ENCODE results near the gene PNMA8C.

DNA sequence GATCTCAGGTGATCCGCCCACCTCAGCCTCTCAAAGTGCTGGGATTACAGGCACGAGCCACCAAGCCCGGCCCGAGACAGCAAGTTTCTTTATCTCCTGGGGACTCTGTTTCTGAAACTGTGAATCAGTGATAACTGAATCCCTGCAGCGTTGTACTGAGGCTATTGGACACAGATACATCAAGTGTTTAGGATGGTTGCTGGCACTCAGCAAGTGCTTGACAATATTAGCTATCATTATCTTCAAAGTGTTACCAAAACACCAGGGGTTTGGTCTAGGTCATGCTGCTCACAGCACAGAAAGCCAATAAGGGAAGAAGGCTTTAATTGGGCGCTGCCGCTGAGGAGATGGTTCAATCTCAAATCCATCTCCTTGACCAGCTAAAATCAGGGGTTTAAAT is 20.5 kb upstream of the PNMA8C start:
- TF ChIP-seq, protein P1, sequence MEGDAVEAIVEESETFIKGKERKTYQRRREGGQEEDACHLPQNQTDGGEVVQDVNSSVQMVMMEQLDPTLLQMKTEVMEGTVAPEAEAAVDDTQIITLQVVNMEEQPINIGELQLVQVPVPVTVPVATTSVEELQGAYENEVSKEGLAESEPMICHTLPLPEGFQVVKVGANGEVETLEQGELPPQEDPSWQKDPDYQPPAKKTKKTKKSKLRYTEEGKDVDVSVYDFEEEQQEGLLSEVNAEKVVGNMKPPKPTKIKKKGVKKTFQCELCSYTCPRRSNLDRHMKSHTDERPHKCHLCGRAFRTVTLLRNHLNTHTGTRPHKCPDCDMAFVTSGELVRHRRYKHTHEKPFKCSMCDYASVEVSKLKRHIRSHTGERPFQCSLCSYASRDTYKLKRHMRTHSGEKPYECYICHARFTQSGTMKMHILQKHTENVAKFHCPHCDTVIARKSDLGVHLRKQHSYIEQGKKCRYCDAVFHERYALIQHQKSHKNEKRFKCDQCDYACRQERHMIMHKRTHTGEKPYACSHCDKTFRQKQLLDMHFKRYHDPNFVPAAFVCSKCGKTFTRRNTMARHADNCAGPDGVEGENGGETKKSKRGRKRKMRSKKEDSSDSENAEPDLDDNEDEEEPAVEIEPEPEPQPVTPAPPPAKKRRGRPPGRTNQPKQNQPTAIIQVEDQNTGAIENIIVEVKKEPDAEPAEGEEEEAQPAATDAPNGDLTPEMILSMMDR (IDR thresholded peaks at IDR 0.05; ENCODE audit: low read depth, low read length): no peak
- TF ChIP-seq EZH2phosphoT487 (IDR thresholded peaks at IDR 0.05; ENCODE audit: low read depth): no peak

Data from OCI-LY3 (cell line).